T-helper 9 cell (primary cell): ENCODE measurements around the gene FBXW12.
"Not testable (repeated sequence)": the region's sequence is repeated elsewhere in the genome, so short reads cannot be mapped to it uniquely, and the experiment has no call there.

ENCODE experiments used
- DNase-seq: peaks from one replicate; pipeline ENCODE4 v3.0.0-alpha.2; 2020

The FBXW12 gene

GRCh38 chr3:48387634-48388033 lies 15.6 kb downstream of the FBXW12 start:
- no peak for DNase-seq

GRCh38 chr3:48388966-48389365 lies 16.9 kb downstream of the FBXW12 start:
- no peak for DNase-seq

GRCh38 chr3:48394391-48394790 lies 22.4 kb downstream of the FBXW12 start:
- no peak for DNase-seq

GRCh38 chr3:48395714-48396113 lies 23.7 kb downstream of the FBXW12 start:
- no peak for DNase-seq

GRCh38 chr3:48397767-48398681 lies 26.0 kb downstream of the FBXW12 start:
- DNase-seq: no peak

- no peak for DNase-seq
Measured at GRCh38 chr3:48398701-48399386, 26.8 kb downstream of the FBXW12 start.

- no peak for DNase-seq
Measured at GRCh38 chr3:48399387-48400172, 27.6 kb downstream of the FBXW12 start.

- DNase-seq: peak; percentile 55
Measured at GRCh38 chr3:48400824-48401433, 28.9 kb downstream of the FBXW12 start.

GRCh38 chr3:48401434-48401901 lies 29.4 kb downstream of the FBXW12 start:
- not testable (repeated sequence) for DNase-seq

GRCh38 chr3:48402281-48402732 lies 30.3 kb downstream of the FBXW12 start:
- DNase-seq: no peak

- DNase-seq: no peak
Measured at GRCh38 chr3:48402907-48403306, 30.9 kb downstream of the FBXW12 start.

GRCh38 chr3:48403533-48404439 lies 31.8 kb downstream of the FBXW12 start:
- DNase-seq: no peak

GRCh38 chr3:48404440-48405342 lies 32.7 kb downstream of the FBXW12 start:
- DNase-seq: no peak

GRCh38 chr3:48405343-48405881 lies 33.4 kb downstream of the FBXW12 start:
- no peak for DNase-seq

- no peak for DNase-seq
Measured at GRCh38 chr3:48405971-48406370, 34.0 kb downstream of the FBXW12 start.

- no peak for DNase-seq
Measured at GRCh38 chr3:48406443-48407431, 34.7 kb downstream of the FBXW12 start.

- DNase-seq: no peak
Measured at GRCh38 chr3:48407542-48408099, 35.6 kb downstream of the FBXW12 start.

- DNase-seq: no peak
Measured at GRCh38 chr3:48408823-48409281, 36.8 kb downstream of the FBXW12 start.
